Stomach (tissue), 9 donors: ENCODE measurements around the gene INSL3. TPM values are rescaled to one million over a fixed set of nuclear protein-coding genes. Genes with fewer than 3 reads are reported as not detected.
A peak's percentile ranks its signal among the peaks of the same experiment; 100 is the strongest.
"Not testable (repeated sequence)": the region's sequence is repeated elsewhere in the genome, so short reads cannot be mapped to it uniquely, and the experiment has no call there.

Experiments used
- DNase-seq, 2 donors: peaks; one replicate each; pipeline versions ENCODE4 v3.0.0 to v3.0.0-alpha.2; 2013 to 2019
- H3K27ac ChIP-seq, 5 donors: fragments of 200-600 bp in 4 of 5; sonication (generic) in 4 of 5; one replicate each; pipeline ENCODE4 v1.5.1; 2013 to 2019; ENCODE audit warnings: mild to moderate bottlenecking in 1 of 5, moderate library complexity in 1 of 5
- H3K27me3 ChIP-seq, 3 donors: fragments of 200-600 bp; sonication (generic); one replicate each; pipeline ENCODE4 v1.5.1; 2017 to 2019; ENCODE audit warnings: mixed run types in 1 of 3
- H3K36me3 ChIP-seq, 4 donors: fragments of 200-600 bp; sonication (generic); 1 replicate in 3 of 4; 2 replicates in 1 of 4; pipeline ENCODE4 v1.5.1; 2016 to 2019
- H3K4me1 ChIP-seq, 4 donors: fragments of 200-600 bp; sonication (generic); one replicate each; pipeline ENCODE4 v1.5.1; 2016 to 2019
- H3K4me3 ChIP-seq, 4 donors: fragments of 200-600 bp; sonication (generic) in 3 of 4; one replicate each; pipeline ENCODE4 v1.5.1; 2016 to 2019; ENCODE audit warnings: mild to moderate bottlenecking in 1 of 4
- H3K9me3 ChIP-seq, 4 donors: fragments of 200-600 bp; sonication (generic); one replicate each; pipeline ENCODE4 v1.5.1; 2016 to 2019
- EP300 ChIP-seq: sonication (generic); formaldehyde crosslinking; IDR thresholded peaks from one replicate; pipeline ENCODE4 v1.6.1; 2017; ENCODE audit warnings: antibody characterized with exemption
- POLR2A ChIP-seq, 4 donors: fragments of 450-650 bp; IDR thresholded peaks; one replicate each; pipeline ENCODE4 v1.6.1; 2016; ENCODE audit warnings: antibody characterized with exemption in 4 of 4, control low read depth in 2 of 4, mild to moderate bottlenecking in 1 of 4, moderate library complexity in 1 of 4
- POLR2AphosphoS5 ChIP-seq, 3 donors: sonication (generic); formaldehyde crosslinking; IDR thresholded peaks; one replicate each; pipeline ENCODE4 v1.6.1; 2016; ENCODE audit warnings: antibody characterized with exemption in 3 of 3
- WGBS, 5 donors: extraction: QIAGEN DNeasy Blood & Tissue Kit in 3 of 5; methylation state at CpG; one replicate each; pipeline versions ENCODE4 v1.1.5 to v1.1.7; 2013 to 2018; 5-methylcytosine and 5-hydroxymethylcytosine counted together
- intact Hi-C: fragments of 100-400 bp; cut with DNase I; formaldehyde crosslinking; loops from one replicate; pipeline ENCODE4 v1.15.1; 2023; ENCODE audit warnings: low total_unique reads
- polyA plus RNA-seq, 3 donors: library from polyadenylated mRNA; stranded (reverse); fragments of 200-250 nt; gene quantifications; one replicate each; pipeline ENCODE4 v1.2.3, GENCODE V29; 2013
- total RNA-seq, 5 donors: library from RNA; depleted of rRNA; stranded (reverse); fragments of >200 nt; gene quantifications; one replicate each; pipeline versions ENCODE4 v1.1.0 to v1.2.3, GENCODE V29; 2014 to 2016
- TF ChIP-seq, protein P1 (sequence below), 7 experiments: fragments of 450-650 bp in 4 of 7; fragments of 200-600 bp in 3 of 7; sonication (generic) in 3 of 7; IDR thresholded peaks; one replicate each; pipeline ENCODE4 v1.5.1; 2016 to 2019; ENCODE audit warnings: antibody characterized with exemption in 7 of 7, control low read depth in 2 of 7, mild to moderate bottlenecking in 1 of 7
- donor health status: healthy with polysubstance abuse.
- donor health status: Bipolar disorder and iron deficiency.
- donor health status: healthy.

INSL3 gene
- total and polyA plus RNA-seq, 8 donors: 0.23 TPM; not detected in 7

DNA sequence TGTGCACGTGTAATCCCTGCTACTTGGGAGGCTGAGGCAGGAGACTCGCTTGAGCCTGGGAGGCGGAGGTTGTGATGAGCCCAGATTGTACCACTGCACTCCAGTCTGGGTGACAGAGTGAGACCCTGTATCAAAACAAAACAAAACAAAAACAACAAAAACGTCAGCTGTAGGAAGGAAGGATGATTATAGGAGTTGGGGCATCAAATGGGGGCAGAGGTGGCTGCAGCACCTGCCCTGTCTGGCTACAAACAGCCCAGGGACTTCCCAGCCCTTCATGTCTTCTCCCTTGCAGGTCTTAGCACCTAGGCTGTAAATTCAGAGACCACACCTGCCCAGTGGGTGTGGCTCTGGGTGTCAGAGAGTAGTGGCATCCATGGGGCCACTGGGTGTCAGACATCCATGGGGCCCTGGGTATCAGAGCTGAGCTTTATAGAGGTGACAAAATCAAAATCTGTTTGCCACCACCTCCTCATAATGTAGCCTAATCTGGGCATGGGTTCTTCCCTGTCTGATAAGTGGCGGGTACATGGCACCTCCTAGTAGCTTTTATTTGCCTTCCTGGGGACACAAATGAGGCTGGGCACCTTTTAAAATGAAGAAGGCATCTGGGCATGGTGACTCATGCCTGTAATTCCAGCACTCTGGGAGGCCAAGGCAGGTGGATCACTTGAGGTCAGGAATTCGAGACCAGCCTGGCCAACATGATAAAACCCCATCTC is 31.1 kb downstream of the INSL3 start:
- 51 to 64% (median 64%) methylated on average over 6 of the region's 6 CpGs for WGBS, 5 donors

DNA sequence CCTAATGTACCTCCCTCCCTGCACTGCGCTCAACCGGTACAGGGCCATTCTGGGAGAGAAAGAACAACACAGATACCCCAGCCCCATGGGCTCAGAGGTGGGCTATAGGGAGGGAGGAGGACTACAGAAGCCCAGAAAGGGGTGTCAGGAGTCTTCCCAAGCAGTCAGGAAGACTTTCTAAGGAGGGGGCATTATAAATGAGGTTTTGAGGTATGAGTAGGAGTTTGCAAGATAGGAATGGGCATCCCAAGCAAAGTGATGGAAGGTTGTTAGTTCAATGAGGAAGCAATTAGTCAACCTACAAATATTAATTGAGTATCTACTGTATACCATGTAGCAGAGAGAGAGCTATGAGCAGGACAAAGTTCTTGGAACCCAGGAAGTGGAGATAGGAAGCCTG is 32.7 kb downstream of the INSL3 start:
- H3K4me1 ChIP-seq: peaks cover 14 to 32% (median 17%) of the 10 kb centered on the region in 4 donors
- intact Hi-C loops: no loop called here

More for the DNA sequence above, 31.1 kb downstream of the INSL3 start:
- Histone ChIP-seq H3K4me3 (no peak overlapping the region), H3K27ac (peak overlapping the region; percentile 66 to 90 (median 87)), H3K36me3 (no peaks in the 10 kb centered on the region), H3K27me3 (peaks cover 3 to 25% (median 8%) of the 10 kb centered on the region in 3 donors), H3K9me3 (no peaks in the 10 kb centered on the region), H3K4me1 (peaks cover 19 to 39% (median 24%) of the 10 kb centered on the region in 4 donors)
- intact Hi-C loops: no loop called here
- DNase-seq: peak; percentile 32 to 50
- TF ChIP-seq POLR2AphosphoS5 (IDR thresholded peaks at IDR 0.05): peak in 2 of 3 donors; percentile 32 to 38
- TF ChIP-seq, protein P1, sequence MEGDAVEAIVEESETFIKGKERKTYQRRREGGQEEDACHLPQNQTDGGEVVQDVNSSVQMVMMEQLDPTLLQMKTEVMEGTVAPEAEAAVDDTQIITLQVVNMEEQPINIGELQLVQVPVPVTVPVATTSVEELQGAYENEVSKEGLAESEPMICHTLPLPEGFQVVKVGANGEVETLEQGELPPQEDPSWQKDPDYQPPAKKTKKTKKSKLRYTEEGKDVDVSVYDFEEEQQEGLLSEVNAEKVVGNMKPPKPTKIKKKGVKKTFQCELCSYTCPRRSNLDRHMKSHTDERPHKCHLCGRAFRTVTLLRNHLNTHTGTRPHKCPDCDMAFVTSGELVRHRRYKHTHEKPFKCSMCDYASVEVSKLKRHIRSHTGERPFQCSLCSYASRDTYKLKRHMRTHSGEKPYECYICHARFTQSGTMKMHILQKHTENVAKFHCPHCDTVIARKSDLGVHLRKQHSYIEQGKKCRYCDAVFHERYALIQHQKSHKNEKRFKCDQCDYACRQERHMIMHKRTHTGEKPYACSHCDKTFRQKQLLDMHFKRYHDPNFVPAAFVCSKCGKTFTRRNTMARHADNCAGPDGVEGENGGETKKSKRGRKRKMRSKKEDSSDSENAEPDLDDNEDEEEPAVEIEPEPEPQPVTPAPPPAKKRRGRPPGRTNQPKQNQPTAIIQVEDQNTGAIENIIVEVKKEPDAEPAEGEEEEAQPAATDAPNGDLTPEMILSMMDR (IDR thresholded peaks at IDR 0.05): no peak

DNA sequence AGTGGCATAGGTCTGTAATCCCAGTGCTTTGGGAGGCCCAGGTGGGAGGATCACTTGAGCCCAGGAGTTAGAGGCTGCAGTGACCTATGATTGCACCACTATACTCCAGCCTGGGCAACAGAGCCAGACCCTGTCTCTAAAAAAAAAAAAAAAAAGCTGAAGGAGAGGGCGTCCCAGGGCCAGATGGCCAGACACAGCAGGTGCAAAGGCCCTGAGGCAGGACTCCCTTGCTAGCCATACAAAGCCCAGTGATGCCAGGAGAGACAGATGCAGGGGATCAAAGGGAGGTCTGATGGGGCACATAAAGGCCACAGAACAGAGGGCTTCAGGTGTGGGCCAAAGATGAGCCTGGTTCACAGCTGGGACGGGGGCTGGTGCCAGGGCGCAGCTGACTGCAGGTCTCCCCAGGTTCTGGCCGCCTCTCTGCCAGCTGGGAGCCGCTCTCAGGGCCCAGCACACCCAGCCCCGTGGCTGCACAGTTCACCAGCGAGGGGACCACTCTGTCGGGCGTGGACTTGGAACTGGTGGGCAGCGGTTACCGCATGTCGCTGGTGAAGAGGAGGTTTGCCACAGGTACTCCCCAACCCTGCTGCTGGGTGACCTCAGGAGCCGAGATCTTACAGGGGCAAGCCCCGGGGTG is 33.9 kb downstream of the INSL3 start:
- Histone ChIP-seq H3K36me3 (peaks cover 0 to 10% (median 0%) of the 10 kb centered on the region in 4 donors), H3K9me3 (no peaks in the 10 kb centered on the region), H3K4me3 (no peak overlapping the region), H3K27ac (no peak overlapping the region), H3K4me1 (peaks cover 11 to 28% (median 17%) of the 10 kb centered on the region in 4 donors), H3K27me3 (peaks cover 0 to 16% (median 0%) of the 10 kb centered on the region in 3 donors)
- DNase-seq: no peak
- TF ChIP-seq EP300 (no peak), POLR2A (IDR thresholded peaks at IDR 0.05) (no peak), POLR2AphosphoS5 (IDR thresholded peaks at IDR 0.05) (no peak)
- TF ChIP-seq, protein P1 (IDR thresholded peaks at IDR 0.05): no peak
- intact Hi-C loops: no loop called here
- WGBS, 5 donors: 84 to 98% (median 95%) methylated on average over 9 to 14 of the region's 14 CpGs

More for the DNA sequence above, 32.7 kb downstream of the INSL3 start:
- Histone ChIP-seq H3K27me3 (peaks cover 0 to 21% (median 0%) of the 10 kb centered on the region in 3 donors), H3K36me3 (peaks cover 0 to 4% (median 0%) of the 10 kb centered on the region in 4 donors), H3K27ac (no peak overlapping the region), H3K4me3 (no peak overlapping the region), H3K9me3 (no peaks in the 10 kb centered on the region)
- TF ChIP-seq POLR2AphosphoS5 (IDR thresholded peaks at IDR 0.05) (no peak), POLR2A (IDR thresholded peaks at IDR 0.05) (no peak), EP300 (no peak)
- TF ChIP-seq, protein P1 (IDR thresholded peaks at IDR 0.05): no peak
- no peak for DNase-seq
- WGBS, 5 donors: 77 to 100% (median 97%) methylated on average over 2 of the region's 2 CpGs

DNA sequence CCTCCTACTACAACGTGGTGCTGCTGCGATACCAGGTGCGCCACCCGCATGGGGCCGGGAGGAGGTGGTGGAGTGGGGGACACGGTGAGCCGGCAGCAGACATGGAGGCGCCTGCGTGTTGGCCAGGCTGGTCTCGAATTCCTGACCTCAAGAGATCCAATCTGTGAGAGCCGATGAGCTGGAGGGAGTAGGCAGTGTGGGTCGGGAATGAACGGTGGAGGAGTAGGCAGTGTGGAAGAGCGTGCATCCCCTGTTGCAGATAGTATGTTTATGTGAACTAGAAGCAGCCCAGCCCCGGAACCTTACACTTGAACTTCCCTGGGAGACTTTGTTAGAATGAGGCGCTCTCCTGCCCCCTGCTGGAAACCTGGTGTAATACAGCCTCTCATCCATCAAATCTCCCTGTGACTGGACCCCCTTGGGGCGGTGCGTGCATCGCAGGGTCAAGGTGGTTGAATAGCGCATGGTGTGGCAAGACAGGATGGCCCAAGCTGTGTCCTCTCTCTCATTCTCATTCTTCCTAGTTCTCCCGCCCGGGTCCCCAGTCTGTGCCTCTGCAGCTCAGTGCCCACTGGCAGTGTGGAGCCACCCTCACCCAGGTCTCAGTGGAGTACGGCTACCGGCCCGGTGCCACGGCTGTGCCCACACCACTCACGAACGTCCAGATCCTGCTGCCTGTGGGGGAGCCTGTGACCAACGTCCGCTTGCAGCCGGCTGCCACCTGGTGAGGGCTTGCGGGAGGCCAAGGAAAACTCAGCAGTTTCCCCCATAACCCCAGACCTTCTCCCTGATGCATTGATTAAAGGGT is 36.9 kb downstream of the INSL3 start:
- H3K27me3 ChIP-seq: peaks cover 0 to 36% (median 0%) of the 10 kb centered on the region in 3 donors
- no peak overlapping the region for H3K4me3 ChIP-seq
- intact Hi-C loops: no loop called here
- DNase-seq: peak; percentile 78 to 87
- H3K9me3 ChIP-seq: no peaks in the 10 kb centered on the region
- H3K27ac ChIP-seq: no peak overlapping the region
- peaks cover 0 to 18% (median 7%) of the 10 kb centered on the region in 4 donors for H3K4me1 ChIP-seq
- TF ChIP-seq POLR2A (IDR thresholded peaks at IDR 0.05) (no peak), POLR2AphosphoS5 (IDR thresholded peaks at IDR 0.05) (no peak), EP300 (no peak)
- TF ChIP-seq, protein P1 (IDR thresholded peaks at IDR 0.05): peak in 5 of 7 experiments; percentile 37 to 85 (median 78)
- H3K36me3 ChIP-seq: peaks cover 0 to 10% (median 0%) of the 10 kb centered on the region in 4 donors
- WGBS, 5 donors: 37 to 48% (median 45%) methylated on average over 20 to 32 of the region's 32 CpGs

GRCh38 chr19:17783721-17784120 is 37.6 kb downstream of the INSL3 start:
- H3K36me3 ChIP-seq, DNase-seq, H3K27ac ChIP-seq, H3K9me3 ChIP-seq, intact Hi-C loops, H3K4me3 ChIP-seq: not testable (repeated sequence)
- WGBS, 5 donors: 61 to 77% (median 71%) methylated on average over 5 of the region's 5 CpGs
- peaks cover 0 to 22% (median 13%) of the 10 kb centered on the region in 4 donors for H3K4me1 ChIP-seq
- H3K27me3 ChIP-seq: peaks cover 0 to 43% (median under 1%) of the 10 kb centered on the region in 3 donors
